Ovary (tissue), 9 donors: ENCODE results near the gene TAF3. TPM values are rescaled to one million over a fixed set of nuclear protein-coding genes. Genes with fewer than 3 reads are reported as not detected.

Experiments used
- DNase-seq, 5 donors: peaks; one replicate each; pipeline ENCODE4 v3.0.0-alpha.2; 2019 to 2020
- H3K27ac ChIP-seq, 2 donors: fragments of 200-600 bp; one replicate each; pipeline versions ENCODE4 v1.5.1 to v1.8.0; 2019 to 2022
- H3K27me3 ChIP-seq: fragments of 200-600 bp; one replicate; pipeline ENCODE4 v1.8.0; 2022
- H3K36me3 ChIP-seq: fragments of 200-600 bp; sonication (generic); one replicate; pipeline ENCODE4 v1.5.1; 2019
- H3K4me1 ChIP-seq: one replicate; pipeline ENCODE4 v1.8.1; 2013; ENCODE audit warnings: mild to moderate bottlenecking, moderate library complexity; ENCODE audit not compliant: insufficient read depth
- H3K4me3 ChIP-seq: fragments of 200-600 bp; sonication (generic); one replicate; pipeline ENCODE4 v1.5.1; 2017
- H3K9me3 ChIP-seq, 2 donors: fragments of 200-600 bp in 1 of 2; sonication (generic) in 1 of 2; one replicate each; pipeline versions ENCODE4 v1.5.1 to v1.8.1; 2013 to 2019; ENCODE audit warnings: mild to moderate bottlenecking in 1 of 2, moderate library complexity in 1 of 2
- EP300 ChIP-seq: sonication (generic); formaldehyde crosslinking; IDR thresholded peaks from one replicate; pipeline ENCODE4 v1.6.1; 2017; ENCODE audit warnings: antibody characterized with exemption
- POLR2A ChIP-seq: fragments of 450-650 bp; IDR thresholded peaks from one replicate; pipeline ENCODE4 v1.6.1; 2017; ENCODE audit warnings: antibody characterized with exemption, mild to moderate bottlenecking, moderate library complexity
- WGBS, 3 donors: extraction: QIAGEN DNeasy Blood & Tissue Kit in 1 of 3; methylation state at CpG; one replicate each; pipeline versions ENCODE4 v1.1.5 to v1.1.7; 2013 to 2017; 5-methylcytosine and 5-hydroxymethylcytosine counted together
- intact Hi-C, 4 donors: fragments of 100-400 bp; cut with DNase I; formaldehyde crosslinking; loops; one replicate each; pipeline versions ENCODE4 v1.11.0 to v1.15.1; 2022 to 2023
- polyA plus RNA-seq, 2 donors: library from polyadenylated mRNA; stranded (reverse); fragments of 200-250 nt in 1 of 2; fragments of 350-450 nt in 1 of 2; fragmentation: Illumina TruSeq in 1 of 2; extraction: RNeasy Lipid Tissue Mini Kit (QIAGEN cat#74804) in 1 of 2; gene quantifications; one replicate each; pipeline ENCODE4 v1.2.3, GENCODE V29; 2013 to 2014
- total RNA-seq, 7 donors: library from RNA; depleted of rRNA in 2 of 7; stranded (reverse); fragments of >200 nt in 2 of 7; fragmentation: NEBNext Ultra II Directional in 3 of 7; extraction: Animal tissue kit (Norgen Biotek cat#: 25700) in 3 of 7; gene quantifications; one replicate each; pipeline versions ENCODE4 v1.1.0 to v1.2.4, GENCODE V29; 2016 to 2023
- TF ChIP-seq, protein P1 (sequence below), 3 donors: fragments of 450-650 bp in 2 of 3; fragments of 200-600 bp in 1 of 3; IDR thresholded peaks; one replicate each; pipeline versions ENCODE4 v1.5.1 to v1.8.0; 2016 to 2022; ENCODE audit warnings: antibody characterized with exemption in 3 of 3, mild to moderate bottlenecking in 1 of 3
- donor health status: DM: no; HTN: no; CAD: no; lungs with moderate emphysema.
- donor health status: DM: no; HTN: no; CAD: no.
- donor health status: Bipolar disorder and iron deficiency.
- donor health status: DM: yes; HTN: yes; CAD: no.
- donor health status: DM: no; HTN: no; CAD: no.
- donor health status: DM: yes; HTN: yes; CAD: no.

TAF3 gene
- total and polyA plus RNA-seq, 9 donors: 7.1 to 15.9 (median 11.8) TPM

- 85 to 87% (median 86%) methylated on average over 11 of the region's 11 CpGs for WGBS, 3 donors
- H3K36me3 ChIP-seq: no peaks in the 10 kb centered on the region
- no peak overlapping the region for H3K4me3 ChIP-seq
- TF ChIP-seq EP300: no peak
- TF ChIP-seq, protein P1, sequence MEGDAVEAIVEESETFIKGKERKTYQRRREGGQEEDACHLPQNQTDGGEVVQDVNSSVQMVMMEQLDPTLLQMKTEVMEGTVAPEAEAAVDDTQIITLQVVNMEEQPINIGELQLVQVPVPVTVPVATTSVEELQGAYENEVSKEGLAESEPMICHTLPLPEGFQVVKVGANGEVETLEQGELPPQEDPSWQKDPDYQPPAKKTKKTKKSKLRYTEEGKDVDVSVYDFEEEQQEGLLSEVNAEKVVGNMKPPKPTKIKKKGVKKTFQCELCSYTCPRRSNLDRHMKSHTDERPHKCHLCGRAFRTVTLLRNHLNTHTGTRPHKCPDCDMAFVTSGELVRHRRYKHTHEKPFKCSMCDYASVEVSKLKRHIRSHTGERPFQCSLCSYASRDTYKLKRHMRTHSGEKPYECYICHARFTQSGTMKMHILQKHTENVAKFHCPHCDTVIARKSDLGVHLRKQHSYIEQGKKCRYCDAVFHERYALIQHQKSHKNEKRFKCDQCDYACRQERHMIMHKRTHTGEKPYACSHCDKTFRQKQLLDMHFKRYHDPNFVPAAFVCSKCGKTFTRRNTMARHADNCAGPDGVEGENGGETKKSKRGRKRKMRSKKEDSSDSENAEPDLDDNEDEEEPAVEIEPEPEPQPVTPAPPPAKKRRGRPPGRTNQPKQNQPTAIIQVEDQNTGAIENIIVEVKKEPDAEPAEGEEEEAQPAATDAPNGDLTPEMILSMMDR (IDR thresholded peaks at IDR 0.05): no peak
- no peak for TF ChIP-seq POLR2A
- no peak for DNase-seq
- H3K4me1 ChIP-seq: peaks cover 6% of the 10 kb centered on the region
- H3K9me3 ChIP-seq: no peaks in the 10 kb centered on the region
- no peaks in the 10 kb centered on the region for H3K27me3 ChIP-seq
- intact Hi-C loops: no loop called here
- no peak overlapping the region for H3K27ac ChIP-seq
Observed at GRCh38 chr10:7945469-7946187, 127.3 kb downstream of the TAF3 start.

DNA sequence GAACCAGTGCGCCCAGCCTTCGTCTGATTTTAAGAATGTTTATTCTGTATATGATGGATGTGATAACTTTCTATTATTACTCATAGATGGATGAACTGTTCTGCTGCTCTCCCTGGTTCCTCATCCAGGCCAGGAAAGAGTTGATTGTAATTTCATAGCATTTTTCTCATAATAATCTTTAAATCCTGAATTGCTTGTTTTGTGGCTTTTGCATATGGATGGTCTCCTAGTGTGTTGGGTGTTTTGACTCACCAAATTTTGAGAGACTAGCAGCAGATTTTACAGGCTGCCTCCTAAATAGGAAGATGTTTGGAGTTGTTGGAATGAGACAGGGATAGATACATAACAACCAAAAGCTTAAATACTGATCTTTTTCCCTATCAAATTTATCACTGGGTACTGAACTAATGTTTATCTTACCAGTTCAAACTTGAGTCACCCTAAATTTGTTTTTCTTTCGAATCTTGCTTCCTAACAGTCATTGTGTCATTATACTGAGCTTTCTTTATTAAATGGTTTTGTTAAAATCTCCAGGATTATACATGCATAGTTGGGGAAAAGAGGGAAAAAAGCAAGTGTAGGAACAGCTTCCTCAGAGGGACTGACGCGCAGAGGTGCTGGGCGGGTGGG, 130.2 kb downstream of the TAF3 start:
- Histone ChIP-seq H3K4me1 (peaks cover 1% of the 10 kb centered on the region), H3K36me3 (no peaks in the 10 kb centered on the region), H3K9me3 (no peaks in the 10 kb centered on the region), H3K27ac (no peak overlapping the region), H3K27me3 (no peaks in the 10 kb centered on the region), H3K4me3 (no peak overlapping the region)
- no peak for DNase-seq
- TF ChIP-seq EP300: no peak
- TF ChIP-seq, protein P1 (IDR thresholded peaks at IDR 0.05): no peak
- TF ChIP-seq POLR2A: no peak
- 91 to 95% (median 91%) methylated on average over 6 of the region's 6 CpGs for WGBS, 3 donors
- intact Hi-C loops: no loop called here

- Histone ChIP-seq H3K4me3 (no peak overlapping the region), H3K36me3 (no peaks in the 10 kb centered on the region), H3K27ac (no peak overlapping the region), H3K27me3 (no peaks in the 10 kb centered on the region), H3K4me1 (no peaks in the 10 kb centered on the region), H3K9me3 (no peaks in the 10 kb centered on the region)
- WGBS, 3 donors: 89 to 94% (median 93%) methylated on average over 9 of the region's 9 CpGs
- intact Hi-C loops: no loop called here
- no peak for DNase-seq
- TF ChIP-seq POLR2A: no peak
- TF ChIP-seq, protein P1 (IDR thresholded peaks at IDR 0.05): no peak
- TF ChIP-seq EP300: no peak
Observed at GRCh38 chr10:7950981-7951847, 132.9 kb downstream of the TAF3 start.

- H3K27me3 ChIP-seq: no peaks in the 10 kb centered on the region
- H3K4me1 ChIP-seq: no peaks in the 10 kb centered on the region
- no peak overlapping the region for H3K4me3 ChIP-seq
- intact Hi-C loops: no loop called here
- 90 to 96% (median 95%) methylated on average over 3 of the region's 3 CpGs for WGBS, 3 donors
- no peak for TF ChIP-seq POLR2A
- TF ChIP-seq EP300: no peak
- TF ChIP-seq, protein P1 (IDR thresholded peaks at IDR 0.05): no peak
- no peaks in the 10 kb centered on the region for H3K36me3 ChIP-seq
- no peak overlapping the region for H3K27ac ChIP-seq
- DNase-seq: no peak
- no peaks in the 10 kb centered on the region for H3K9me3 ChIP-seq
Observed at GRCh38 chr10:7952266-7952665, 134.0 kb downstream of the TAF3 start.
